Adrenal gland (tissue), 5 donors: Measurements from ENCODE around the gene PSME4.

Experiments used
- POLR2A ChIP-seq, 2 donors: fragments of 450-650 bp; IDR thresholded peaks; one replicate each; pipeline ENCODE4 v1.6.1; 2017; ENCODE audit warnings: antibody characterized with exemption in 2 of 2, mild to moderate bottlenecking in 2 of 2, moderate library complexity in 1 of 2
- TF ChIP-seq, protein P1 (sequence below), 6 experiments: fragments of 450-650 bp in 4 of 6; fragments of 200-600 bp in 2 of 6; sonication (generic) in 1 of 6; IDR thresholded peaks; 1 replicate in 5 of 6; 2 replicates in 1 of 6; pipeline versions ENCODE4 v1.5.1 to v1.8.0; 2016 to 2021; ENCODE audit warnings: antibody characterized with exemption in 6 of 6, mild to moderate bottlenecking in 2 of 6, moderate library complexity in 1 of 6
- donor health status: DM: no; HTN: no; CAD: no.

DNA sequence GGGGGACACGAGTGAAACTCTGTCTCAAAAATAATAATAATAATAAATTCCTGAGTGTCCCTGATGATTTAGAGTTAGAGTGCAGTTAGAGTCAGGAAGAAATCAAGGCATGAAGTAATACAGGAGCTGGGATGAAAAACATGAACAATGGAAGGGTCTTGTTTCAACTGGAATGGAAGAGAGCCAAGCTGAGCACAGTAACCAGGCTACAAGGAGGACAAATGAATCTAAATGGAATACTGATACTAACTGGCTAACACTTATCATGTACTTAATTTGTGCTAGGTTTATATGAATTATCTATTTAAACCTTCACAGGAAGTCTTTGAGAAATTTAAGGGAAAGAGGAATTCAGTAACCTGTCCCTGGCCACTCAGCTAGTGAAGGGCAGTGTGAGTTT lies 38.8 kb upstream of the PSME4 start:
- TF ChIP-seq, protein P1, sequence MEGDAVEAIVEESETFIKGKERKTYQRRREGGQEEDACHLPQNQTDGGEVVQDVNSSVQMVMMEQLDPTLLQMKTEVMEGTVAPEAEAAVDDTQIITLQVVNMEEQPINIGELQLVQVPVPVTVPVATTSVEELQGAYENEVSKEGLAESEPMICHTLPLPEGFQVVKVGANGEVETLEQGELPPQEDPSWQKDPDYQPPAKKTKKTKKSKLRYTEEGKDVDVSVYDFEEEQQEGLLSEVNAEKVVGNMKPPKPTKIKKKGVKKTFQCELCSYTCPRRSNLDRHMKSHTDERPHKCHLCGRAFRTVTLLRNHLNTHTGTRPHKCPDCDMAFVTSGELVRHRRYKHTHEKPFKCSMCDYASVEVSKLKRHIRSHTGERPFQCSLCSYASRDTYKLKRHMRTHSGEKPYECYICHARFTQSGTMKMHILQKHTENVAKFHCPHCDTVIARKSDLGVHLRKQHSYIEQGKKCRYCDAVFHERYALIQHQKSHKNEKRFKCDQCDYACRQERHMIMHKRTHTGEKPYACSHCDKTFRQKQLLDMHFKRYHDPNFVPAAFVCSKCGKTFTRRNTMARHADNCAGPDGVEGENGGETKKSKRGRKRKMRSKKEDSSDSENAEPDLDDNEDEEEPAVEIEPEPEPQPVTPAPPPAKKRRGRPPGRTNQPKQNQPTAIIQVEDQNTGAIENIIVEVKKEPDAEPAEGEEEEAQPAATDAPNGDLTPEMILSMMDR (IDR thresholded peaks at IDR 0.05): no peak
- no peak for TF ChIP-seq POLR2A (IDR thresholded peaks at IDR 0.05)
